HG03103 (cell line): ENCODE measurements around the gene IGF2.

Source experiments
- ATAC-seq: cut with Tn5 transposase; IDR thresholded peaks from one replicate; pipeline ENCODE4 v1.9.1; 2021; ENCODE audit warnings: low read depth; ENCODE audit not compliant: unreplicated experiment

The IGF2 gene

DNA sequence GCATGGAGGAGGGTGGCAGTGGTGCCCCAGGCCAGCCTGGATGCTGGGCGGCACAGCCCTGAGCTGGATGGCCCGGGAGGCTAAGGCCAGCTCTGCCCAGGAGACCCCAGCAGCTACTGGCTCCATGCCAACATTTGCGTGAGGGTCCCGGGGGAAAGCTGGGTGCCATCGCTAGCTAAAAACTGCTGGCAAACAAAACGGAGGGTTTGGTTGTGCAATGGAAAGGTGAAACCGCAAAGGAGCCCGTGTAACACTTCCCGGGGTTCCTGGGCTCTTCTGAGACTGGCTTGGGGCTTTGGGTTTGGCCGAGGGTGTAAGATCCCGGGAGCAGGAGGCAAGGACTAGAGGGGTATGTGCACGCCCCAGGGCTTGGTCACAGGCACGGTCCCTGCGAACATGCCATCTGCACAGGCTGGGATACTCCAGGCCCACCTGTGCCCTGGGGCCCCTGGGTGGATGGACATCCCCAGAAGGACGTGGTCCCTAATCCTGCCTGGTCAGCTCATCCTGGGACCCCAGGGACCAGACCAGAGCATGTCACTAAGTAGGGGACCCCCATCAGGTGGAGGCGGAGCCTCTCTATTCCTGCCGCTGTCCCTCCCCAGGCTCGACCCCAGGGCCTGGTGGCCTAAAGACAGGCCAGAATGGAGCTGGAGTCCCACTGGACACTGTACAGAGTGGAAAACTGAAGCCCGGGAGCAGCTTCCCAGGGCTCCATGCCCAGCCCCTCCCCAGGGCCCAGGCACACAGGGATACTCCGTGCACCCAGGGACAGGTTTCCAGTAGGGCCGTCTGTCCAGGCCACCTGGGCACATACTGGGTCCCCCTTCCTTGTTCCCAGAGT is 44.6 kb downstream of the IGF2 start:
- no peak for ATAC-seq

DNA sequence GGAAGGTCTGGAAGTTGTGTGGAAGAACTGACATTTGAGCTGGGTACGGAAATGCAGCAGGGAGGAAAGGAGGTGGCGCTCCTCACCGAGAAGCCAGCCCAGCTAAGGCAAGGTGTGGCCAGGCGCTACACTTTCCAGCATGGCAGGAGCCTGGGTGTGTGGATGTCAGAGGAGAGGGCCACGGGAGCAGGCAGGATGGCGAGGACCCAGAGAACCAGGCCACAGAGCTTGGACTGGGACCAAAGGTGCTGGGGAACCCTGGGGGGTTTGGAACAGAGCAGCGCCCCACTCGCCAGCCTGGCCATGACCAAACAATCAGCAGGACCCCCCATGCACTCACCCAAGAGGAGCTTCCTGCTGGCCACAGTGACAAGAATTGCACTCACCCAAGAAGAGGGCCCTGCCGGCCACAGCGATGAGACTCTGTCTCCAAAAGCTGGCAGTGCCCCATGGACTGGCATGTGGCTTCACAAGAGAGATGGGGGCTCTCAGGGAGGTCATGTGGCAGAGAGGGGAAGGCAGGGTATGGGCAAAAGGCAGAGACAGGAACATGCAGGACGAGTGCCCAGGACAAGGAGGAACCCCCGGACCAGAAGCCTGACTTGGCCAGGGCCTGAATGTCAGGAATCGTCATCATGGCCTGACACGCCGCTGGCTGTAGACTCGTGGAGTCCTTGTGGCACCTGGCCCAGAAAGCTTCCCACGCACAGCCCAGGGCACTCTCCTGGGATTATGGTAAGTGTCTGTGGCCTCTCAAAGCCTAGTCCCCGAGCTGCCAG is 45.4 kb downstream of the IGF2 start:
- no peak for ATAC-seq

DNA sequence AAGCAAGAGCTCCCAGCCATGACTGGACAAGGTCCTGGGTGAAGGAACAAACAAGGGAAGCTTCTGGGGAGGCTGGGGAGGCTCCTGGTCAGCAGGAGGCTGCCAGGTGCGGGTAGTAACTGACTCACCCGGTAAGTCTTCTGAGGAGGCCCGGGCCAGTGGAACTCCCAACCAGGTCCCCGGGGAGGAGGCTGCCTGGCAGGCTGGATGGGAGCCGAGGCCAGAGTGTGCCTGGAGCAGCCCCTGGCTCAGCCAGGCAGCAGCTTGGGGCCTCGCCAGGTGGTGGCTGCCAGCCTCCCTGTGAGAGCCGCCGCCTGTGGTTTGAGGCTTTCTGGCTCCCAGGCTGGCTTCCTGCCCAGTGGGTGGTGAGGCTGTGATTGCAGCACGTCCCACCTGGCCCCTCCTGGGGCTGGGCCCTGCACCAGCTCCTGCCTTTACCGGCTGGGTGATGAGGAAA is 46.2 kb downstream of the IGF2 start:
- ATAC-seq, result no peak

DNA sequence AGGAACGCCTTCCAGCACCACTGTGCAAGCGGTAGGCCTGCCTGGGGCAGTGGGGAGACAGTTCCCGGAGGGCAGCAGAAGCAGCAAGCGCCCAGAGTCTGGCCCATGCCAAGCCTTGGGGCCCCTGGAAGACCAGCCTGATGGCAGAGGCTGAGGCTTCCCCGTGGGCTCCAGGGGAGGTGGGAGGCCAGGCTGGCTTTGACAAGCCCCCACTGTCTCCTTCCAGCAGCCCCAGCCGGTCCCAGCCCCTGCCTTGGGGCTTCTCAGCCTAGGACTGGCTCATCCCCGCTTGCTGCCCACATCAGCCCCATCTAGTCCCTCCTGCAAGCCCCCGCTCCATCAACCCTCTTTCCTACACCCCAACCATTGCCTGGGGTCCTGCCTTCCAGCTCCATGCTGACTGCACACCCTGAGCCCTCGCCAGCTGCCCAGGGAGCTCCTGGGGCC is 46.7 kb downstream of the IGF2 start:
- ATAC-seq, result no peak

DNA sequence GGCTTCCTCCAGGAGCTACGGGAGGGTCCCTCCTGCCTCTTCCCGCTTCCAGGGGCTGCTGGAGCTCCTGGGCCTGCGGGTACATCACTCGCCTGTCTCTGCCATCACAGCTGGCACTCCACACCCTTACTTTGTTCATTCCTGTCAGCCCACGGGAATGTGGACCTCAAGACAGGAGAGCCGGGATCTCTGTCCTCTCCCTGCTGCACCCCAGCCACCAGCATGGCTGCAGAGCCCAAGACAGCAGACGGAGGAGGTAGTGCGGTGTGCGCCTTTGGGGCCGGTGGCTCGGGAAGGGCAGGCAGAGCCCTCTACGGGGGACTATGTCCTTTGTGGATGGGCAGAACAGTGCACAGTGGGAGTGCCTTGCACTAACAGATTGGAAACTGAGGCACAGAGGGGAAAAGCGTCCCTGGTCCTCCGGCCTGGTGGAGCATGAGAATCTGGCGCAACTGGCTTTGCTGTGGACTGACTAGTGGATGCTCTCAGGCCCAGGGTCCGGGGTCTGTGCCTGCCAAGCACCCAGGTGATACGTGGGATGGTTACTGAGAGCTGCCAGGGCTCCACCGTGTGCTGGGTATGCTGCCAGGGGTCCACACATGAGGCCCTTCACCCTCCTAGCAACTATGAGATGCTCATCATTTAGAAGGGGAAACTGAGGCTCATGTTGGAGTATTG is 47.3 kb downstream of the IGF2 start:
- ATAC-seq, result no peak

DNA sequence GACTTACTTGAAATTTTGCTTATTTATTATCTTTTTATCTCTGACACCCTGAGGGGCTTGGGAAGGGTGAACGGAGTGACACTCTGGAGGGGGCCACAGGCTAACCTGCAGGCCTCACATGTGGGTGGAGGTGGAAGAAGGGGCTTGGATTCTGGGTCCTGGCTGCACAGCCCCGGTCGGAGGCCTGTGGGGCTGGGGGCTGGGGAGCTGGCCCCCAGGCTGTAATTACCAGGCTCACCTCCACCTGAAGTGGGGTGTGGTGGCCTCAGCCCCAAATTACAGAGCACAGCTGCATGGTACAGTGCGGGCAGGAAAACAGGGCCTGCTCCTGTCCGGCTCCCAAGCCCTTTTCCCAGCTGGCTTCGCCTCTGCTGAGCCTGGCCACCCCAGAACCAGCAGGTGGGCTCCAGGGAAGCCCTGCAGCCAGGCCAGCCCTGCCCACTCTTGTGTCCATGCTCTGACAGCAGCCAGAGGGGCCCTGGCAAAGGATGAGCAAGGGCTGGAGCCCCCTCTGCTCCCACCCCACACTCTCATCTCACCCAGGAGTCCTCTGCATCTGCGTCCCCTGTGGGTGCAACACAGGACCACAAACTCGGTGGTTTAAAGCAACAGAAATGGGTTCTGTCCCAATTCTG is 48.0 kb downstream of the IGF2 start:
- no peak for ATAC-seq

DNA sequence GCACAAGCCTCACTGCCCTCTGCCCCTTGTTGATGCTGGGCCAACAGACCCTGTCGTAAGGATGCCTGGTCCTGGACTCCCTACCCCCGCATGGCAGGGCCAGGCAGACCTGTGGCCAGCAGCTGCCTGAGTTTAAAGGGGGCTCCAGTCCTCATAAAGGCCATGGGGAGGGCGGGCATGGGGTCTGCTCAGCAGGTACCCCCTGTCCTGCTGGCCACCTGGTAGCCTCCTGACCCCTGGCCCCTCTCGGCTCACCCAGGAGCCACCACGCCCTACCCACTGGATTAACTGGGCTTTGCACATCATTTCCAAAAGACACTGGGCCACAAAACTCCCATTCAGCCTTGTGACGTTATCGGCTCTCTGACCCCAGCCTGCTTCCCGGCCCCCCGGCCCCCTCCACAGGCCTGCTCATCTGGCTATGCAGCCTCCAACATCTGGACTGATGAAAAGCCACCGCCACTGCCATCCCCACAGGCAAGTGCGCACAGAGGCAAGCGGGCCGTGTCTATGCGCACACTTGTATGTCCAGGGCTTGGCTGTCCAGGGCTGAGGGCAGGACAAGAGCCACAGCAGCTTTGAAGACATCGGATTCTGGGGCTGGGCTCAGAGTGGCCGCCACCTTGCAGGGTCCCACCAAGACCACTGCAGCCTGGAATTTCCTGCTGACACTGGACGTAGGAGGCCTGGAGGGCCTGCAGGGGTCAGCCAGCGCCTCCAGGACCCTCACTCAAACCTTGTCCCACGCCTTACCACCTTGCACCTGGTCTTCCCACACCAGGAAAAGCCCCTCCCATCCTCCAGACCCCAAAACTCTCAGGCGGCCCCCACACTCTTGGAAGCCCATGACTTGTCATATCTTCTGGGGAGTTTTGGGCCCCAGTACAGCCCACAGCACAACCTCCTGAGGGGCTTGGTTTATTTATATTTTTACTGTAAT is 48.7 kb downstream of the IGF2 start:
- no peak for ATAC-seq

DNA sequence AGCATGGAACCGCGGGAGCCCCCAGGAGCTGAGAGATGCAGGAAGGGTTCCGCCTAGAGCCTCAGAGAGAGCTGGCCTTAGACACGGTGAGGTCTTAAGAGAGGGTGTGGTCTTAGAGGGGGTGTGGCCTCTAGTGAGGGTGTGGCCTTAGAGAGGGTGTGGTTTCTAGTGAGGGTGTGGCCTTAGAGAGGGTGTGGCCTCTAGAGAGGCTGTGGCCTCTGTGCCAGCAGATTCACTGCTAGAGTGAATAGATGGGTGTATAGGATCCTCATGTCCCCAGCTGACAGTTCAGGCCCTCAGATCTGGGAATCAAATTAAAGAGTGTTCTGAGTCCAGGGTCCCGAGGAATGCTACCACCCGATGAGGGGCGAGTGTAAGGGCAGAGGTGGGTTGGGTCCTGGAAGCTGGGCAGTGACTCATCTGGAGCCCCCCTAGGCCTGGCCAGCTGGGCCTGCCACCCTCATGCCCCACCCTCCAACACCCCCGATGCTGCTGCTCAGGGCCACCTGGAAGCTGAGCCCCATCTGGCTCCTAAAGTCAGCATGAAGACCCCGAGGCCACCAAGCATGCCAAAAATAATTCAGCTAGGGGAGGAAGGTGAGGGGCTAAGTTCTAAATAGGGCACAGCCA is 49.5 kb downstream of the IGF2 start:
- ATAC-seq, result no peak

DNA sequence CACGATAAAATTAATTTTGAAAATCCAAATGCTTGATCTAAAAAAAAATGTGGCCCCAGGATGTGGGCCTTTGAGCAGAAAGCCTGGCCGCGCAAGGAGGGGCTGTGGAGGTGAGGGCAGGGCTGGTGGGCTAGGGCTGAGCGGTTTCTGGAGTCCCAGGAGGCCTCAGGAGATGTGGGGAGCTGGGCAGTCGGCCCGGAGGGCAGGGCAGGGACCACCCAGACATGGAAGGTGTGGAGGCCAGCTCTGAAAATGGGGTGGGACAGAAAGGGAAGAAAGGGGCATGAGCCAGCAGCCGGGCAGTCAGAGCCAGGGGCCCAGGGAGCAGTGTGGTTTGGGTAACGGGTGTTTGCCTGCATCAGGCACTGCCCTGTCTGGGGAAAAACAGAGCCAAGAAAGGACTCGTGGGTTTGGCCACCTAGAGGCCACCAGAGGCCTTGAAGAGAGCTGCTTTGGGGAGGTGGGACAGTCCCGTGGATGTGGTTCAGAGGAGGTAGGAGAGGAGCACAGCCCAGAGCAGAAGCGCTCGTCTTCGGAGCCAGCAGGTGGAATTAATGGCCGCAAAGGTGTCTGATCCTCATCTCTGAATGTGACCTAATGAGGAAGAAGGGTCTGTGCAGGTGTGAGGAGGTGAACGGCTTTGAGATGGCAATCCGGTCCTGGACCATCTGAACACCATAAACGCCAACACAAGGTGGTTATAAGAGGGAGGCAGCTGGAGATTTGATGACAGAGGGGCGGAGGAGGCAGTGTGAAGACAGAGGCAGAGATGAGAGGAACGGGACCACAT is 50.2 kb downstream of the IGF2 start:
- ATAC-seq, result no peak

DNA sequence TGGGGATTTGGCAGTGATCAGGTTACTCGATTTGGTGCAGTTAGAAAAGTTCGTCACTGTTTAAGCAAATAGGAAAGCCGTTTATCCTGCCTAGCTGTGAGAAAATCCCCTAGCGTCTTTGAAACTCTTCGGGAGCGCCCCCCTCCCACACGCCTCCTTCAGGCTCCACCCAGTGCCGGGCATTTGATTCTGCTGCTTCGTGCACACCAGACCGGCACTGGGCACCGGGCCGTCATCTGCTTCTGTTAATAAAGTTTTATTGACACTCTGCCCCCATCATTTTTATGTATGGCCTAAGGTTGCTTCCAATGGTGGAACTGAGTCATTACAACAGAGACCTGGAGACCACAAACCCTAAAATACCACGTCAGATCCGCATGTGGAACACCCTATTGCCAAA is 50.9 kb downstream of the IGF2 start:
- no peak for ATAC-seq

DNA sequence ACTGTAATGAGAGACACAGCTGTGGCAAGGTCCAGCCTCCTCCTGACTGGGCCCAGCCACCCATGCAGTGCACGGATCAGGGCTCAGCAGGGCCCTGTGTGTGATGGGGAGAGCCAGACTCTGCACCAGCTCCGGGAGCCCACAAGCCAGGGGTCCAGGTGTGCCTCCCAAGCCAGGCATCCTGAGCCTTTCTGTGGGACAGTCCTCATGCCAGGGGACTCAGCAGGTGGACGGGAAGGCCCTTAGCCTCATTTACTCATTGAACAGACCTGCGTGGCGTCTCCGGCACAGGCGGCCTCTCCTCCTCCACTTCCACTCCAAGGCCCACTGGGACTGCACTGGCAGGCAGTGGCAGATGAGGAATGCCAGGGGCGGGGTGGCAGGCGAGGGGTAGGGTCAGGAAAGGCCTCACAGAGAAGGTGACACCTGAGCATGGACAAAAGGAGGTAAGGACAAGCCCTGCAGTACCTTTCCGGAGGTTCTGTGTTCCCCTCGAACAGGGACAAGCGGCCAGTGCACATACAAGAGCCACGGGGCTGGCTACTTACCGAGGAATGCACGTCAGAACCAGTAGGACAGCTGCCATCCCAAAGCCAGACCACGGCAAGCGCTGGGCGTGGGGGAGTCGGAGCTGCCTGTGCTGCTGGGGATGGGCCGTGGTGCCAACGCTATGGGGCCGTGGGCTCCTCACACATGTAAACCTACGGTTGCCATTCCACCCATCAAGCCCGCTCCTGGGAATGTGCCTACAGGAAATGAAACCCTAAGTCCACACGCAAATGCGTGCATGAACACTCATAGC is 52.7 kb downstream of the IGF2 start:
- ATAC-seq, result no peak

DNA sequence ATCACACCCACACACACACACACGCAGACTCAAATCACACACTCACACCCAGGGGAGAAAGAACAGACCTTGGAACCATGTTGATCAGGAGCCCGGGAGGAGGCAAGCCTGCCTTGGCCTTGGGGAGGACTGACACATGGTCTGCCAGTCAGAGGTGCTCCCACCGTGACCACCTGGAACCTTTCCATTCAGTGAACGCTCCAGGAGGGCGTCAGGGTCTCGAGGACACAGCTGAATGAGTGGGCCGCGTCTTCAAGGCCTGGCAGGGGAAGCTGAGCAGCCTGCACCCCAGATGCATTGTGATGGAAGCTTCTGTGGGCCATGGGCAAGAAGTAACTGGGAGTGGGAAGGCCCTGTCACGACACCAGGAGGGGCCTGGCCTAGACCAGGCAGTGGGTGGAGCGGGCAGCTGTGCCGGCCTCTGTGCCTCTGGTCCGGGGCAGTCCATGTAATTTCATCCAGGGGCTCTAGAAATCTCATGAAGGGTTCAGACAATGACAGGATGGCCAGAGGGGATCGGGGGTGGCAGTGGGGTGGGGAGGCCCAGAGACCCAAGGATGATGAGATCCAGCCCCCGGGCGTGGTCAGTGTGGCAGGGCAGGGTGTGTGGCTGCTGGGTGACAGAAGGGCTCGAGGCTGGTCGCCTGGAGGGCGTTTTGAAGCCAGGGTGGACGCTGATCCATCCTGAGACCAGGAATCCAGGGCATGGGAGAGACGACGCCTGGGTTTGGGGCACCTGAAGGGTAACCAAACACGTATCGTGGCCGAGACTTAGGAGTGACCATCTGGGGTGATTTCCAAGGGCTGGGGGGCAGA is 53.7 kb downstream of the IGF2 start:
- ATAC-seq, result no peak

DNA sequence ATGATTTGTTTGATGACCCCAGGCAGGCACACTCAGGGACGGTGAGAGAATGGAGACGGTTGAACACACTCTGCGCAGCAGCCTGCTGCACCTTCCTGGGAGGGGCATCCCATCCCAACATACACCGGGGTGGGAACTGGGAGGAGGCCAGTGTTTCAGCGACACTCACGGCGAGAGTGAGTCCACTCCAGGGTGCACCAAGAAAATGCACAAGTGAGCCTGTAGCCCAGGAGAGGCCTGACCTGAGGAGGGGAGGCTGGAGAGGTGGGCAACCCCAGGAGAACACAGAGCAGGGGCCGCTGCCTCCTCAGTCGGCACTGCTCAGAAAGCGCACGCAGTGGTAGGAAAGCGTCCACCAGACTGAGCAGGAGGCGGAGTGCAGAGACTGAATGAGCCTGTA is 54.5 kb downstream of the IGF2 start:
- ATAC-seq, result no peak
